Sigmoid colon (tissue), 4 donors: Measurements from ENCODE around the gene JMJD6.

Source experiments
- EP300 ChIP-seq, 4 donors: sonication (generic); formaldehyde crosslinking; IDR thresholded peaks; one replicate each; pipeline ENCODE4 v1.6.1; 2017; ENCODE audit warnings: antibody characterized with exemption in 4 of 4
- POLR2A ChIP-seq, 2 donors: fragments of 450-650 bp; IDR thresholded peaks; one replicate each; pipeline ENCODE4 v1.6.1; 2016; ENCODE audit warnings: antibody characterized with exemption in 2 of 2, mild to moderate bottlenecking in 2 of 2, moderate library complexity in 2 of 2
- POLR2AphosphoS5 ChIP-seq, 4 donors: sonication (generic); formaldehyde crosslinking; IDR thresholded peaks; one replicate each; pipeline ENCODE4 v1.6.1; 2017; ENCODE audit warnings: antibody characterized with exemption in 4 of 4
- TF ChIP-seq, protein P1 (sequence below), 4 experiments: fragments of 450-650 bp in 3 of 4; fragments of 200-600 bp in 1 of 4; IDR thresholded peaks; one replicate each; pipeline ENCODE4 v1.5.1; 2016 to 2019; ENCODE audit warnings: antibody characterized with exemption in 4 of 4, mild to moderate bottlenecking in 3 of 4, moderate library complexity in 2 of 4

- no peak for TF ChIP-seq POLR2A (IDR thresholded peaks at IDR 0.05)
- TF ChIP-seq, protein P1, sequence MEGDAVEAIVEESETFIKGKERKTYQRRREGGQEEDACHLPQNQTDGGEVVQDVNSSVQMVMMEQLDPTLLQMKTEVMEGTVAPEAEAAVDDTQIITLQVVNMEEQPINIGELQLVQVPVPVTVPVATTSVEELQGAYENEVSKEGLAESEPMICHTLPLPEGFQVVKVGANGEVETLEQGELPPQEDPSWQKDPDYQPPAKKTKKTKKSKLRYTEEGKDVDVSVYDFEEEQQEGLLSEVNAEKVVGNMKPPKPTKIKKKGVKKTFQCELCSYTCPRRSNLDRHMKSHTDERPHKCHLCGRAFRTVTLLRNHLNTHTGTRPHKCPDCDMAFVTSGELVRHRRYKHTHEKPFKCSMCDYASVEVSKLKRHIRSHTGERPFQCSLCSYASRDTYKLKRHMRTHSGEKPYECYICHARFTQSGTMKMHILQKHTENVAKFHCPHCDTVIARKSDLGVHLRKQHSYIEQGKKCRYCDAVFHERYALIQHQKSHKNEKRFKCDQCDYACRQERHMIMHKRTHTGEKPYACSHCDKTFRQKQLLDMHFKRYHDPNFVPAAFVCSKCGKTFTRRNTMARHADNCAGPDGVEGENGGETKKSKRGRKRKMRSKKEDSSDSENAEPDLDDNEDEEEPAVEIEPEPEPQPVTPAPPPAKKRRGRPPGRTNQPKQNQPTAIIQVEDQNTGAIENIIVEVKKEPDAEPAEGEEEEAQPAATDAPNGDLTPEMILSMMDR (IDR thresholded peaks at IDR 0.05): no peak
- TF ChIP-seq POLR2AphosphoS5 (IDR thresholded peaks at IDR 0.05): peak; percentile 3 to 62 (median 58)
- TF ChIP-seq EP300 (IDR thresholded peaks at IDR 0.05): peak in 1 of 4 donors; percentile 16
These were observed 15.4 kb downstream of the JMJD6 start, which contains the start of gene MXRA7 for GRCh38 chr17:76710863-76711611.
